ENCODE data around the gene CHURC1.

The CHURC1 gene

DNA sequence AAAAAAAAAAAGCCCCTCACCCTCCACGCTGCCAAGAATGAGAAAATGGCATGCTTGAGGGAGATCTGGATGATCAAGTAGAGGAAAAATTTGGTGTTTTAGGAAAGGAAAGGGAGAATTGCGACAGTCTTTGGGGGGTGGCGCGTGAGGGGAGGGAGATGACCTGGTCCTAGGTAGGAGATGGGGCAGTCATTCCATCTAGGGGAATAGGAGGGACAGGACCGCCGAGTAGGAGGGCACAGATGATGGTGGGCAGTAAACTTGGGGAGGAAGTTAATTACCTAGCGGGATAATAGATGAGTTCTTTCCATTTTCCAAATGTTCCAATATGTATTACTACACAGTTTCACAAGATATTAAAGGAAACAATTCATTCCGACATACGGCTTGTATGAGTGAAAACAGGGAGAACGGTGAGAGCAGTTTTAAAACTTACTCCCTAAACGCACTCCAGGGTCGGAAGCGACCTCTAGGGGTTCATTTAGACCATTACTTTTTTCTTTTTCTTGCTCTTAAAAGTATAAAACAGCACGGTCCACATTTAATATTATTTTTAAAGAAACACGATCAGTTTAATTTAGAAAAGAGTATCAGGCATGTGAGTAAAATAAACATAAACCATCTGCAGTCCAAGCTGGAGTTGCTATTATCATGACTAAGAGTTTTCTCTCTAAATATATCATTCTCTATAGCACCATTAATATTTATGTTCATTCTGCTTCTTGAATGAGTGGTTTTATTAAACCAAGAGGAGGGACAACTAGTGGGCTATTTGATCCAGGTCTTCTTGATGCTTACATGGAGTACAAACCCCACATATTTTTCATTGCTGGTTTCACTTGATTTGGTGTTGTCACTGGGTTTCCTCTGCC is 69.4 kb downstream of the CHURC1 start:
- TF ChIP-seq CTCF (IDR thresholded peaks at IDR 0.05; ENCODE audit: low read depth, low read length, poor library complexity, severe bottlenecking) (peak; percentile 66), EZH2phosphoT487 (IDR thresholded peaks at IDR 0.05; ENCODE audit: borderline replicate concordance, low read length) (no peak)
- Histone ChIP-seq H3K9me2 (replicated peaks; ENCODE audit: control insufficient read depth, low read length) (no peaks in the 10 kb centered on the region), H3K36me3 (ENCODE audit: control insufficient read depth, low read length) (peaks cover under 1% of the 10 kb centered on the region), H3K9me3 (ENCODE audit: control insufficient read depth, insufficient read depth, low read length) (no peaks in the 10 kb centered on the region), H3K79me2 (ENCODE audit: control insufficient read depth, low read length) (peaks cover 16% of the 10 kb centered on the region), H3K4me1 (ENCODE audit: control insufficient read depth, low read length) (peaks cover 25% of the 10 kb centered on the region), H3F3A (ENCODE audit: control insufficient read depth, insufficient read depth) (peaks cover 4% of the 10 kb centered on the region; the same call in 1 of the 2 replicates), H3K27me3 (ENCODE audit: control insufficient read depth, low read length) (peaks cover 35% of the 10 kb centered on the region), H3K4me2 (ENCODE audit: low read length) (peak overlapping the region; percentile 64), H3K4me3 (ENCODE audit: low read length) (peak overlapping the region; percentile 57), H3K27ac (ENCODE audit: low read depth, low read length) (no peak overlapping the region), H4K20me1 (ENCODE audit: control insufficient read depth, insufficient read depth, low read depth, low read length) (no peaks in the 10 kb centered on the region)

Data from DOHH2 (cell line).